ENCODE measurements around the gene GPRC5C. TPM values are rescaled to one million over a fixed set of nuclear protein-coding genes. Genes with fewer than 3 reads are reported as not detected.
A peak's percentile ranks its signal among the peaks of the same experiment; 100 is the strongest.

GPRC5C gene
- total RNA-seq, 3 donors from 2014 or later (not counting 1 experiment from before 2014, with no cell fraction given), result 0.26 to 0.60 (median 0.29) TPM

DNA sequence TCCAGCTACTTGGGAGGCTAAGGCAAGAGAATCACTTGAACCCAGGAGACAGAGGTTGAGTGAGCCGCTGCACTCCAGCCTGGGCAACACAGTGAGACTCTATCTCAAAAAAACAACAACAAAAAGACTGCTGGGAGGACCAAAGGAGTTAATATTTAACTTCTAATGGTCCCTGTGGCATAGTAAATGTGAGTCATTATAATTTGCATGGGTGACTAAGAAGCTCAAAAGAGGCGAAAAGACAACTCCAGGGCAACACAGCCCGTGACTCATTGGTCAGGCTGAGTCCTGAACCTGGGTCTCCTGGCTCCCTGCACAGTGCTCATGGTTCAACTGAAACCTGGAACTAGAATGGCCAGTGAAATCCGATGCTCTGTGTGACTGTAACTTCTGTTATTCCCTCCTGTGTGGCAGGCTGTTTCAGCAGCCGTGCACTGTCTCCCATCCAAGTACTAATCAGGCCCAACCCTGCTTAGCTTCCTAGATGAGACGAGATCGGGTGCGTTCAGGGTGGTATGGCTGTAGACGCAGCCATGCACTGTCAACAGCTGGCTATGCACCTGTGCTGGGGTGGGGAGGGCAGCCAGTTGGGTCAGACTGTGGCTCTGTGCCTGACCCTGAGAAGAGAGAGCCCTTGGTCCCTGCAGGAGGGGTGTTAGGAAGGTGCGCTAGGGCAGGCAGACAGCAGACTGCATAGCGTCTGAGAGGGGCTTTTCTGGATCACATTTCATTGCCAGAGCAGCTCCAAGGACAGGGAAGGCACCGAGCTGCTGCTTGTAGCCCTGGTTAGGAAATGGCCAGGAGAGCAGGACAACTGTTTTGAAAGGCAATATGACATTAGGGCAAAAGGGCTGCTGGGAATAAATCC lies 14.5 kb upstream of the GPRC5C start:
- Mint-ChIP-seq H3K36me3 (no peaks in the 10 kb centered on the region), H3K27me3 (ENCODE audit: low read depth in 2 of 2) (peaks cover 0 to 6% of the 10 kb centered on the region in 2 donors), H3K27ac (no peak overlapping the region), H3K4me3 (no peak overlapping the region), H3K4me1 (no peaks in the 10 kb centered on the region), H3K9me3 (no peaks in the 10 kb centered on the region)
- no peak for DNase-seq
- no peak overlapping the region for H3K27ac ChIP-seq (ENCODE audit: low read length)
- no peaks in the 10 kb centered on the region for H3K4me1 ChIP-seq (ENCODE audit: control insufficient read depth, insufficient read depth, low read length)
- 77% methylated on average over 12 of the region's 12 CpGs for WGBS (ENCODE audit: insufficient coverage)
- peak in 1 of 3 donors; percentile 21 for ATAC-seq
- H3K27me3 ChIP-seq (ENCODE audit: control insufficient read depth, insufficient read depth, low read length), result no peaks in the 10 kb centered on the region
- H3K4me3 ChIP-seq (ENCODE audit: low read length), result no peak overlapping the region
- no peaks in the 10 kb centered on the region for H3K9me3 ChIP-seq (ENCODE audit: control insufficient read depth, insufficient read depth, low read length)
- no peaks in the 10 kb centered on the region for H3K36me3 ChIP-seq (ENCODE audit: control insufficient read depth, insufficient read depth, low read length)
- no peak for TF ChIP-seq CTCF (IDR thresholded peaks at IDR 0.05)
- intact Hi-C loops (cut with micrococcal nuclease), result no loop called here

DNA sequence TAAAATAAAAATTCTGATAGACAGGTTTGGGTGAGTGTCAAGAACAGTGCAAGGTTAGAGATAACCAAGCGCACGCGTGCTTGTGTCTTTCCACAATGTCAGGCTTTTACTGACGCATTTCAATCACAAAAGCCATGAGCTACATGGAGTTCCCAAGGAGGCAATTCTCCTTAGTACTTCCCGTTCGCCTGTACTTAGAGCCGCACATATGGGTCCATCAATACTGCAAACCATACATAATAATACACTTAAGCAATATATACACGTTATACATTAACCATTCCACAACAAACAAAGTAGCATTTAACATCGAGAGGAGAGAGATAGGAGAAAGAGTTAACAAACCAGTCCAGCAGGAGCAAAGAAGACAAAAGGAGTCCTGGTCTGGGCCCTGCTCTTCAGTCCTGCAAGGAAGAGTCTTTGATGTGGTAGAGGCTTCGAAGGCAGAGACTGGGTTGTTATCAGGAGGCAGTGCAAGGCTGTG lies 11.9 kb upstream of the GPRC5C start:
- H3K9me3 Mint-ChIP-seq, result no peaks in the 10 kb centered on the region
- intact Hi-C loops (cut with micrococcal nuclease), result no loop called here
- Histone ChIP-seq H3K36me3 (ENCODE audit: control insufficient read depth, insufficient read depth, low read length) (no peaks in the 10 kb centered on the region), H3K27ac (ENCODE audit: low read length) (no peak overlapping the region), H3K4me3 (ENCODE audit: low read length) (no peak overlapping the region), H3K27me3 (ENCODE audit: control insufficient read depth, insufficient read depth, low read length) (no peaks in the 10 kb centered on the region), H3K9me3 (ENCODE audit: control insufficient read depth, insufficient read depth, low read length) (no peaks in the 10 kb centered on the region), H3K4me1 (ENCODE audit: control insufficient read depth, insufficient read depth, low read length) (no peaks in the 10 kb centered on the region)
- H3K4me1 Mint-ChIP-seq, result no peaks in the 10 kb centered on the region
- 90% methylated on average over 9 of the region's 10 CpGs for WGBS (ENCODE audit: insufficient coverage)
- no peak overlapping the region for H3K4me3 Mint-ChIP-seq
- DNase-seq, result no peak
- no peak for TF ChIP-seq CTCF (IDR thresholded peaks at IDR 0.05)
- H3K27ac Mint-ChIP-seq, result no peak overlapping the region
- no peak for ATAC-seq
- H3K27me3 Mint-ChIP-seq (ENCODE audit: low read depth in 2 of 2), result peaks cover 0 to 8% of the 10 kb centered on the region in 2 donors
- H3K36me3 Mint-ChIP-seq, result no peaks in the 10 kb centered on the region

- intact Hi-C loops (cut with micrococcal nuclease), result no loop called here
- WGBS (ENCODE audit: insufficient coverage), result 90% methylated on average over 7 of the region's 7 CpGs
- H3K9me3 ChIP-seq (ENCODE audit: control insufficient read depth, insufficient read depth, low read length), result no peaks in the 10 kb centered on the region
- Mint-ChIP-seq H3K27me3 (ENCODE audit: low read depth in 2 of 2) (peaks cover 9 to 18% of the 10 kb centered on the region in 2 donors), H3K27ac (no peak overlapping the region), H3K4me1 (peaks cover 0 to 5% of the 10 kb centered on the region in 2 donors), H3K36me3 (no peaks in the 10 kb centered on the region), H3K9me3 (no peaks in the 10 kb centered on the region), H3K4me3 (no peak overlapping the region)
- ATAC-seq (no peak), DNase-seq (no peak)
- TF ChIP-seq CTCF (IDR thresholded peaks at IDR 0.05), result no peak
- H3K27ac ChIP-seq (ENCODE audit: low read length), result no peak overlapping the region
- no peak overlapping the region for H3K4me3 ChIP-seq (ENCODE audit: low read length)
- no peaks in the 10 kb centered on the region for H3K36me3 ChIP-seq (ENCODE audit: control insufficient read depth, insufficient read depth, low read length)
- H3K4me1 ChIP-seq (ENCODE audit: control insufficient read depth, insufficient read depth, low read length), result no peaks in the 10 kb centered on the region
- H3K27me3 ChIP-seq (ENCODE audit: control insufficient read depth, insufficient read depth, low read length), result no peaks in the 10 kb centered on the region
Observed at GRCh38 chr17:74424117-74424516, 7.8 kb upstream of the GPRC5C start.
